K562 (cell line): ENCODE data around the gene LCA5L. TPM values are rescaled to one million over a fixed set of nuclear protein-coding genes. Genes with fewer than 3 reads are reported as not detected.
A peak's percentile ranks its signal among the peaks of the same experiment; 100 is the strongest.

Source experiments
- CEBPG ChIP-seq, 3 experiments: fragments of 200-800 bp in 1 of 3; sonication (Bioruptor generic) in 1 of 3; sonication (generic) in 1 of 3; formaldehyde crosslinking in 1 of 3; IDR thresholded peaks in 2 of 3; conservative IDR thresholded peaks in 1 of 3; 2 replicates each; pipeline versions ENCODE4 v1.6.1 to v1.8.0; 2016 to 2022; ENCODE audit warnings: missing compliant biosample characterization in 2 of 3, missing genetic modification characterization in 2 of 3, mild to moderate bottlenecking in 1 of 3, missing genetic modification reagents in 1 of 3
- CREBBP ChIP-seq: IDR thresholded peaks from one replicate; pipeline ENCODE4 v1.6.1; 2012; ENCODE audit warnings: low read depth, mild to moderate bottlenecking, control low read depth, inconsistent platforms, low read length
- EZH2 ChIP-seq: IDR thresholded peaks from 2 replicates; pipeline ENCODE4 v1.6.1; 2012; ENCODE audit warnings: low read depth, mild to moderate bottlenecking, inconsistent platforms, low read length, borderline replicate concordance
- FOXM1 ChIP-seq, 2 experiments: fragments of 450-650 bp in 1 of 2; sonication (generic) in 1 of 2; formaldehyde crosslinking in 1 of 2; IDR thresholded peaks; 2 replicates each; pipeline versions ENCODE4 v1.6.1 to v1.9.0; 2017 to 2022; ENCODE audit warnings: low read depth in 2 of 2, mild to moderate bottlenecking in 2 of 2, missing genetic modification reagents in 1 of 2, moderate library complexity in 1 of 2
- NEUROD1 ChIP-seq: fragments of 150-350 bp; IDR thresholded peaks from 2 replicates; pipeline ENCODE4 v1.6.1; 2014; ENCODE audit warnings: borderline replicate concordance, low read length, low read depth; ENCODE audit not compliant: partially characterized antibody
- NFXL1 ChIP-seq: fragments of 450-650 bp; formaldehyde crosslinking; IDR thresholded peaks from 2 replicates; pipeline ENCODE4 v1.4.0; 2021; ENCODE audit warnings: mild to moderate bottlenecking
- PRMT5 ChIP-seq: sonication (generic); formaldehyde crosslinking; IDR thresholded peaks from 2 replicates; pipeline ENCODE4 v1.5.0; 2020; ENCODE audit warnings: missing genetic modification reagents
- SRF ChIP-seq, 2 experiments: fragments of 250-450, 450-650 bp in 1 of 2; sonication (Bioruptor Pico) in 1 of 2; sonication (generic) in 1 of 2; formaldehyde crosslinking; IDR thresholded peaks; 2 replicates each; pipeline versions ENCODE4 v1.5.0 to v1.5.1; 2020 to 2022; ENCODE audit warnings: mild to moderate bottlenecking in 1 of 2, missing genetic modification reagents in 1 of 2
- TAF7 ChIP-seq: fragments of 450-650 bp; IDR thresholded peaks from 2 replicates; pipeline ENCODE4 v1.6.1; 2016; ENCODE audit warnings: missing genetic modification characterization, missing compliant biosample characterization
- ZBTB17 ChIP-seq: fragments of 450-650 bp; formaldehyde crosslinking; IDR thresholded peaks from 2 replicates; pipeline ENCODE4 v1.4.0; 2020; ENCODE audit warnings: mild to moderate bottlenecking
- ZNF41 ChIP-seq: fragments of 250-450 bp; sonication (Bioruptor Pico); conservative IDR thresholded peaks from 2 replicates; pipeline ENCODE4 v1.4.0; 2020; ENCODE audit warnings: mild to moderate bottlenecking
- polyA plus RNA-seq, 8 experiments: library from polyadenylated mRNA; depleted of rRNA in 4 of 8; stranded (reverse) in 5 of 8; unstranded in 3 of 8; fragments of >200 nt; fragmentation: Nextera tagmentation in 2 of 8; fragmentation: Illumina TruSeq in 1 of 8; extraction: Ambion mirVana in 2 of 8; extraction: Trizol in 1 of 8; gene quantifications; 2 replicates each; pipeline versions ENCODE4 v1.2.1 to v1.2.3, GENCODE V29; 2011 to 2014; ENCODE audit warnings: inconsistent platforms in 1 of 8, missing spikeins in 1 of 8
- total RNA-seq, 7 experiments: library from RNA; depleted of rRNA in 6 of 7; stranded (reverse); fragments of >200 nt in 6 of 7; fragmentation: Illumina TruSeq in 2 of 7; extraction: Trizol in 2 of 7; gene quantifications; 2 replicates each; pipeline versions ENCODE4 v1.2.1 to v1.2.3, GENCODE V29; 2011 to 2021; ENCODE audit warnings: low replicate concordance in 1 of 7
- TF ChIP-seq, protein P1 (sequence below), 2 experiments: fragments of 450-650 bp; formaldehyde crosslinking in 1 of 2; IDR thresholded peaks; 2 replicates each; pipeline versions ENCODE4 v1.4.0 to v1.6.1; 2014 to 2020; ENCODE audit warnings: mild to moderate bottlenecking in 2 of 2, borderline replicate concordance in 1 of 2, low read depth in 1 of 2
- TF ChIP-seq, protein P2 (sequence below): sonication (generic); formaldehyde crosslinking; IDR thresholded peaks from 2 replicates; pipeline ENCODE4 v1.8.0; 2022; ENCODE audit warnings: mild to moderate bottlenecking, missing genetic modification reagents

The LCA5L gene
- total and polyA plus RNA-seq, 9 of the 15 experiments (the other 6 are each of a cell fraction or from before 2014, with no cell fraction given) = 1.8 to 4.9 (median 3.8) TPM

DNA sequence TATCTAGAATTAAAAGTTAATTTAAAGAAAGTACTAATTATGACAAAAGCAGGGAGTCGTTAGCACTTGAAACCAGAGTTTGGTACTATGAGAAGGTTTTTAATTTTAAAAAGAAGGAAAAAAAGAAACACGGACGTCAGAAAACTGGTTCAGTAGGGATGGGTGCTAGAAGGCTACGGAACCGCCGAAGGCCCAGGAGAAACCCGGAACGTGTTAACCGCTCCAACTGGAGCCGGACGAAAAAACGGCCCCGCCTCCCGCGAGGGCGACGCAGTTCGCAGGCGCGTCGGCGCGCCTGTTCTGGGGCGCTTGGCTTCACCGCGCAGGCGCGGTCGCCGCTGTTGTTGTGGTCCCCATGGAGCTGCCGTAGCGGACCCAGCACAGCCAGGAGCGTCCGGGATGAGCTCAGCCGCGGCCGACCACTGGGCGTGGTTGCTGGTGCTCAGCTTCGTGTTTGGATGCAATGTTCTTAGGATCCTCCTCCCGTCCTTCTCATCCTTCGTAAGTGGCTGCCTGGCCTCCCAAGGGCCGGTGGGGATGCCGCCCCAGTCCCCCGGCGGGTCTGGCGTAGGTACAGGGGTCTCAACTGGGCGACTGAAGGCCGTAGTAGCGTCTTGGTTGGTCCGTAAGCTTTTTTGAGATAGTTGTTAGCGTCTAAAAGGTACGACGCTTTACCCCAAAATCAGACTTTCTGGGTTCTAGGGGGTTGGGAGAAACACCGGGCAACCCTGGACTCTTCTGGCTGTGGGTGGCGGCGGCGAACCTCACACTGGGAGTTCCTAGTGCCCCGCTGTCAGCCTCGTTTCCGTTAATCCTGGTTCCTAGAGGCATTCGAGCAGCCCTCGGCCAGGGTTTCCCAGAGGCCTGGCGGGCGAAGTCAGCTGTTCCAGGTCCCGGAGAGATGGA is 65.3 kb downstream of the LCA5L start (continued):
- TF ChIP-seq, protein P1, sequence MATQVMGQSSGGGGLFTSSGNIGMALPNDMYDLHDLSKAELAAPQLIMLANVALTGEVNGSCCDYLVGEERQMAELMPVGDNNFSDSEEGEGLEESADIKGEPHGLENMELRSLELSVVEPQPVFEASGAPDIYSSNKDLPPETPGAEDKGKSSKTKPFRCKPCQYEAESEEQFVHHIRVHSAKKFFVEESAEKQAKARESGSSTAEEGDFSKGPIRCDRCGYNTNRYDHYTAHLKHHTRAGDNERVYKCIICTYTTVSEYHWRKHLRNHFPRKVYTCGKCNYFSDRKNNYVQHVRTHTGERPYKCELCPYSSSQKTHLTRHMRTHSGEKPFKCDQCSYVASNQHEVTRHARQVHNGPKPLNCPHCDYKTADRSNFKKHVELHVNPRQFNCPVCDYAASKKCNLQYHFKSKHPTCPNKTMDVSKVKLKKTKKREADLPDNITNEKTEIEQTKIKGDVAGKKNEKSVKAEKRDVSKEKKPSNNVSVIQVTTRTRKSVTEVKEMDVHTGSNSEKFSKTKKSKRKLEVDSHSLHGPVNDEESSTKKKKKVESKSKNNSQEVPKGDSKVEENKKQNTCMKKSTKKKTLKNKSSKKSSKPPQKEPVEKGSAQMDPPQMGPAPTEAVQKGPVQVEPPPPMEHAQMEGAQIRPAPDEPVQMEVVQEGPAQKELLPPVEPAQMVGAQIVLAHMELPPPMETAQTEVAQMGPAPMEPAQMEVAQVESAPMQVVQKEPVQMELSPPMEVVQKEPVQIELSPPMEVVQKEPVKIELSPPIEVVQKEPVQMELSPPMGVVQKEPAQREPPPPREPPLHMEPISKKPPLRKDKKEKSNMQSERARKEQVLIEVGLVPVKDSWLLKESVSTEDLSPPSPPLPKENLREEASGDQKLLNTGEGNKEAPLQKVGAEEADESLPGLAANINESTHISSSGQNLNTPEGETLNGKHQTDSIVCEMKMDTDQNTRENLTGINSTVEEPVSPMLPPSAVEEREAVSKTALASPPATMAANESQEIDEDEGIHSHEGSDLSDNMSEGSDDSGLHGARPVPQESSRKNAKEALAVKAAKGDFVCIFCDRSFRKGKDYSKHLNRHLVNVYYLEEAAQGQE (IDR thresholded peaks at IDR 0.05; ENCODE audit: borderline replicate concordance) = 0 out of 2 replicates have a peak, but pooled peaks have one; percentile 8
- TF ChIP-seq, protein P1 (CRISPR knock-in tag; IDR thresholded peaks at IDR 0.05; ENCODE audit: low read depth) = no peak
- no peak for TF ChIP-seq PRMT5 (CRISPR knock-in tag)
- TF ChIP-seq NFXL1 (CRISPR knock-in tag) = no peak
- TF ChIP-seq, protein P2, sequence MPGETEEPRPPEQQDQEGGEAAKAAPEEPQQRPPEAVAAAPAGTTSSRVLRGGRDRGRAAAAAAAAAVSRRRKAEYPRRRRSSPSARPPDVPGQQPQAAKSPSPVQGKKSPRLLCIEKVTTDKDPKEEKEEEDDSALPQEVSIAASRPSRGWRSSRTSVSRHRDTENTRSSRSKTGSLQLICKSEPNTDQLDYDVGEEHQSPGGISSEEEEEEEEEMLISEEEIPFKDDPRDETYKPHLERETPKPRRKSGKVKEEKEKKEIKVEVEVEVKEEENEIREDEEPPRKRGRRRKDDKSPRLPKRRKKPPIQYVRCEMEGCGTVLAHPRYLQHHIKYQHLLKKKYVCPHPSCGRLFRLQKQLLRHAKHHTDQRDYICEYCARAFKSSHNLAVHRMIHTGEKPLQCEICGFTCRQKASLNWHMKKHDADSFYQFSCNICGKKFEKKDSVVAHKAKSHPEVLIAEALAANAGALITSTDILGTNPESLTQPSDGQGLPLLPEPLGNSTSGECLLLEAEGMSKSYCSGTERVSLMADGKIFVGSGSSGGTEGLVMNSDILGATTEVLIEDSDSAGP (CRISPR knock-in tag) = no peak
- TF ChIP-seq TAF7 (tag) = peak; percentile 69
- no peak for TF ChIP-seq ZNF41 (CRISPR knock-in tag)
- TF ChIP-seq CREBBP = no peak
- no peak for TF ChIP-seq ZBTB17 (CRISPR knock-in tag)
- 0 out of 4 replicates have a peak, but pooled peaks of 1 of the 2 experiments have one; percentile 51 for TF ChIP-seq SRF (CRISPR knock-in tag; IDR thresholded peaks at IDR 0.05)
- no peak for TF ChIP-seq FOXM1 (IDR thresholded peaks at IDR 0.05; ENCODE audit: low read depth)
- no peak for TF ChIP-seq FOXM1 (CRISPR knock-in tag; IDR thresholded peaks at IDR 0.05; ENCODE audit: low read depth)
- no peak for TF ChIP-seq CEBPG (CRISPR knock-in tag; IDR thresholded peaks at IDR 0.05)
- TF ChIP-seq CEBPG (tag; conservative IDR thresholded peaks at IDR 0.05 in 1 of 2, IDR thresholded peaks at IDR 0.05 in 1 of 2) = no peak
- TF ChIP-seq NEUROD1 = peak; percentile 71
- TF ChIP-seq EZH2 = no peak
